H1 (cell line): Measurements from ENCODE around the gene RICTOR. TPM values are rescaled to one million over a fixed set of nuclear protein-coding genes. Genes with fewer than 3 reads are reported as not detected.

Experiments used
- CTCF ChIA-PET: fragments of 300-600 bp; sonication (Branson Sonifier 250); formaldehyde crosslinking; loops from one replicate; lab custom pipeline; 2021; ENCODE audit not compliant: partially characterized antibody; lab: Charles Lee
- POLR2A ChIA-PET: fragments of 300-600 bp; sonication (Branson Sonifier 250); formaldehyde crosslinking; loops from one replicate; lab custom pipeline; 2021; ENCODE audit warnings: inconsistent platforms; ENCODE audit not compliant: partially characterized antibody; lab: Charles Lee
- DNase-seq, 2 experiments: peaks; one replicate each; pipeline versions ENCODE4 v3.0.0 to v3.0.0-alpha.2; 2010 to 2022; ENCODE audit warnings: low spot score in 2 of 2, low read depth in 1 of 2, mixed read lengths in 1 of 2
- FAIRE-seq: peaks from 2 replicates; lab custom pipeline; 2011; peaks lifted over from hg19 to GRCh38; lab: Jason Lieb, UNC
- H2AFZ ChIP-seq: 2 replicates; pipeline ENCODE4 v1.8.1; 2012; ENCODE audit warnings: low read length, inconsistent platforms
- H2AK5ac ChIP-seq: 2 replicates; pipeline ENCODE4 v1.6.1; 2013; ENCODE audit warnings: low read depth, low read length
- H2BK120ac ChIP-seq: replicated peaks from 2 replicates; pipeline ENCODE3; 2013; ENCODE audit warnings: low read depth, low read length, inconsistent platforms
- H2BK12ac ChIP-seq: 2 replicates; pipeline ENCODE4 v1.6.1; 2013; ENCODE audit warnings: low read depth, low read length
- H2BK15ac ChIP-seq: 2 replicates; pipeline ENCODE4 v1.6.1; 2013; ENCODE audit warnings: low read length
- H2BK20ac ChIP-seq: 2 replicates; pipeline ENCODE4 v1.6.1; 2013; ENCODE audit warnings: low read length
- H2BK5ac ChIP-seq: 2 replicates; pipeline ENCODE4 v1.6.1; 2013; ENCODE audit warnings: low read depth, low read length
- H3K14ac ChIP-seq: 2 replicates; pipeline ENCODE4 v1.6.1; 2013; ENCODE audit warnings: inconsistent platforms; ENCODE audit not compliant: insufficient read length
- H3K18ac ChIP-seq: 2 replicates; pipeline ENCODE4 v1.6.1; 2013; ENCODE audit warnings: low read length; ENCODE audit errors: extremely low read depth
- H3K23ac ChIP-seq: 2 replicates; pipeline ENCODE4 v1.6.1; 2013; ENCODE audit warnings: inconsistent platforms; ENCODE audit not compliant: insufficient read length
- H3K23me2 ChIP-seq: 2 replicates; pipeline ENCODE4 v1.6.1; 2013; ENCODE audit warnings: low read depth, low read length
- H3K27ac ChIP-seq: 2 replicates; pipeline ENCODE4 v1.6.1; 2011; ENCODE audit warnings: low read depth, low read length, inconsistent platforms
- H3K27me3 ChIP-seq, 4 experiments: replicated peaks in 1 of 4; 1 replicate in 1 of 4; 2 replicates in 3 of 4; pipeline versions ENCODE4 v1.6.1 to v1.8.1; 2011 to 2013; ENCODE audit warnings: low read length in 3 of 4, mild to moderate bottlenecking in 3 of 4, inconsistent platforms in 2 of 4, mixed read lengths in 2 of 4, moderate library complexity in 1 of 4; ENCODE audit not compliant: control insufficient read depth in 3 of 4, insufficient read depth in 3 of 4; ENCODE audit errors: extremely low read depth in 1 of 4
- H3K36me3 ChIP-seq, 4 experiments: 2 replicates each; pipeline versions ENCODE4 v1.6.1 to v1.8.1; 2011 to 2013; ENCODE audit warnings: mild to moderate bottlenecking in 4 of 4, low read length in 3 of 4, moderate library complexity in 2 of 4, control low read depth in 1 of 4, inconsistent platforms in 1 of 4; ENCODE audit not compliant: insufficient read depth in 4 of 4, control insufficient read depth in 2 of 4
- H3K4ac ChIP-seq: replicated peaks from 2 replicates; pipeline ENCODE3; 2013; ENCODE audit warnings: low read length, low read depth, mixed read lengths, inconsistent platforms; ENCODE audit not compliant: insufficient read length
- H3K4me1 ChIP-seq, 4 experiments: replicated peaks in 1 of 4; 1 replicate in 1 of 4; 2 replicates in 3 of 4; pipeline versions ENCODE4 v1.6.1 to v1.8.1; 2011 to 2013; ENCODE audit warnings: low read length in 3 of 4, inconsistent platforms in 2 of 4, mixed read lengths in 1 of 4; ENCODE audit not compliant: insufficient read depth in 4 of 4, control insufficient read depth in 3 of 4
- H3K4me2 ChIP-seq, 2 experiments: 2 replicates each; pipeline versions ENCODE4 v1.6.1 to v1.8.1; 2011 to 2013; ENCODE audit warnings: low read depth in 2 of 2, low read length in 2 of 2, control low read depth in 1 of 2, inconsistent platforms in 1 of 2, mild to moderate bottlenecking in 1 of 2; ENCODE audit not compliant: insufficient read depth in 1 of 2
- H3K4me3 ChIP-seq, 4 experiments: fragments of 200-600, 300-600 bp in 1 of 4; sonication (generic), shearing (Covaris generic), sonication (Bioruptor Twin) in 1 of 4; 2 replicates each; pipeline versions ENCODE4 v1.5.1 to v1.8.1; 2011 to 2016; ENCODE audit warnings: low read length in 4 of 4, low read depth in 3 of 4, control low read depth in 2 of 4, inconsistent platforms in 2 of 4, mild to moderate bottlenecking in 2 of 4, mixed read lengths in 1 of 4, moderate library complexity in 1 of 4; ENCODE audit not compliant: insufficient read depth in 2 of 4; ENCODE audit errors: extremely low read depth in 1 of 4
- H3K56ac ChIP-seq: replicated peaks from 2 replicates; pipeline ENCODE3; 2013; ENCODE audit warnings: low read depth, mild to moderate bottlenecking, mixed read lengths, low read length, inconsistent platforms; ENCODE audit not compliant: insufficient read length
- H3K79me1 ChIP-seq: 2 replicates; pipeline ENCODE4 v1.6.1; 2013; ENCODE audit warnings: low read depth, low read length, control low read depth
- H3K79me2 ChIP-seq, 2 experiments: 2 replicates each; pipeline versions ENCODE4 v1.6.1 to v1.8.1; 2012 to 2013; ENCODE audit warnings: low read length in 2 of 2, mild to moderate bottlenecking in 2 of 2, inconsistent platforms in 1 of 2; ENCODE audit not compliant: insufficient read depth in 2 of 2, control insufficient read depth in 1 of 2
- H3K9ac ChIP-seq, 4 experiments: replicated peaks in 1 of 4; 1 replicate in 1 of 4; 2 replicates in 3 of 4; pipeline versions ENCODE4 v1.6.1 to v1.8.1; 2011 to 2013; ENCODE audit warnings: low read depth in 3 of 4, low read length in 3 of 4, control low read depth in 2 of 4, mild to moderate bottlenecking in 2 of 4, moderate library complexity in 2 of 4, inconsistent platforms in 1 of 4; ENCODE audit errors: extremely low read depth in 1 of 4
- H3K9me3 ChIP-seq, 2 experiments: 2 replicates each; pipeline versions ENCODE4 v1.6.1 to v1.8.1; 2012 to 2013; ENCODE audit warnings: mild to moderate bottlenecking in 2 of 2, moderate library complexity in 2 of 2, control low read depth in 1 of 2, inconsistent platforms in 1 of 2, low read depth in 1 of 2, low read length in 1 of 2, mixed read lengths in 1 of 2; ENCODE audit not compliant: insufficient read depth in 2 of 2
- H4K20me1 ChIP-seq, 2 experiments: replicated peaks in 1 of 2; 2 replicates each; pipeline versions ENCODE3 to v1.8.1; 2011 to 2013; ENCODE audit warnings: inconsistent platforms in 2 of 2, low read length in 2 of 2, mild to moderate bottlenecking in 1 of 2; ENCODE audit not compliant: insufficient read depth in 2 of 2, control insufficient read depth in 1 of 2
- H4K5ac ChIP-seq: 2 replicates; pipeline ENCODE4 v1.6.1; 2013; ENCODE audit warnings: low read length, low read depth, mixed read lengths, inconsistent platforms; ENCODE audit not compliant: insufficient read length
- H4K8ac ChIP-seq: 2 replicates; pipeline ENCODE4 v1.8.0; 2013; ENCODE audit warnings: mild to moderate bottlenecking, moderate library complexity, low read length, inconsistent platforms; ENCODE audit not compliant: insufficient read depth; ENCODE audit errors: extremely low read depth
- H4K91ac ChIP-seq: replicated peaks from 2 replicates; pipeline ENCODE3; 2013; ENCODE audit warnings: low read length, mixed read lengths, inconsistent platforms; ENCODE audit not compliant: insufficient read length
- SIX5 ChIP-seq: IDR thresholded peaks from 2 replicates; pipeline ENCODE4 v1.6.1; 2011; ENCODE audit warnings: mild to moderate bottlenecking, low read depth, low read length
- WGBS, 2 experiments: shearing (Covaris generic) in 1 of 2; methylation state at CpG; one replicate each; pipeline versions ENCODE4 v1.1.6 to v1.1.7; 2013 to 2015; ENCODE audit warnings: low lambda C conversion rate in 2 of 2, mixed read lengths in 2 of 2, inconsistent platforms in 1 of 2, low coverage in 1 of 2, missing lambda C conversion rate in 1 of 2; ENCODE audit not compliant: insufficient replicate concordance in 2 of 2, insufficient coverage in 1 of 2, insufficient read length in 1 of 2; ENCODE audit errors: extremely low coverage in 1 of 2, missing lambda C conversion rate in 1 of 2; 5-methylcytosine and 5-hydroxymethylcytosine counted together
- polyA plus RNA-seq, 7 experiments: library from polyadenylated mRNA; depleted of rRNA in 3 of 7; stranded (reverse) in 5 of 7; unstranded in 2 of 7; fragments of >200 nt in 5 of 7; fragments of 200-250 nt in 2 of 7; gene quantifications; 1 replicate in 5 of 7; 2 replicates in 1 of 7; 4 replicates in 1 of 7; pipeline versions ENCODE4 v1.2.1 to v1.2.3, GENCODE V29; 2011 to 2013; ENCODE audit warnings: missing spikeins in 2 of 7, mixed read lengths in 2 of 7
- total RNA-seq: library from RNA; stranded (reverse); fragmentation: NEBNext Ultra II Directional; extraction: Animal tissue kit (Norgen Biotek cat#: 25700); gene quantifications from 2 replicates; pipeline ENCODE4 v1.2.1, GENCODE V29; 2021

Gene RICTOR
- total and polyA plus RNA-seq, 2 of the 8 experiments (the other 6 are each of a cell fraction or from before 2014, with no cell fraction given), result 4.3 to 26.6 TPM

GRCh38 chr5:39079147-39079546, 4.9 kb upstream of the RICTOR start:
- no peak overlapping the region for H3K18ac ChIP-seq
- H2BK120ac ChIP-seq, result no peak overlapping the region
- no peak overlapping the region for H3K27ac ChIP-seq
- H2BK15ac ChIP-seq, result no peak overlapping the region
- no peak for TF ChIP-seq SIX5
- H2AFZ ChIP-seq, result no peak overlapping the region
- H2BK20ac ChIP-seq, result no peak overlapping the region
- ChIA-PET POLR2A (no interaction called here), CTCF (interaction anchor here (0.8 to 4.4 kb wide), 7 partner anchors 12 to 112 kb away, joined by 3 to 40 read pairs (median 4); no protein-coding TSS in a partner anchor)
- H3K79me2 ChIP-seq, result no peaks in the 10 kb centered on the region
- peaks cover 7% of the 10 kb centered on the region; the same call in 1 of the 2 replicates for H3K23me2 ChIP-seq
- DNase-seq (no peak), FAIRE-seq (no peak)
- H2AK5ac ChIP-seq, result no peak overlapping the region
- no peaks in the 10 kb centered on the region for H3K9me3 ChIP-seq
- no peaks in the 10 kb centered on the region for H3K79me1 ChIP-seq
- H3K4me3 ChIP-seq, result no peak overlapping the region
- no peak overlapping the region for H4K91ac ChIP-seq
- H3K4ac ChIP-seq, result no peak overlapping the region
- no peak overlapping the region for H2BK5ac ChIP-seq
- H2BK12ac ChIP-seq, result no peak overlapping the region
- H3K27me3 ChIP-seq, result no peaks in the 10 kb centered on the region
- H3K4me1 ChIP-seq, result no peaks in the 10 kb centered on the region
- no peaks in the 10 kb centered on the region for H4K20me1 ChIP-seq
- no peaks in the 10 kb centered on the region for H3K36me3 ChIP-seq
- H3K14ac ChIP-seq, result no peak overlapping the region
- no peak overlapping the region for H3K23ac ChIP-seq
- no peak overlapping the region for H4K5ac ChIP-seq
- H4K8ac ChIP-seq, result no peak overlapping the region
- H3K9ac ChIP-seq, result no peak overlapping the region
- no peak overlapping the region for H3K56ac ChIP-seq
- 98% methylated on average over 2 of the region's 2 CpGs; no CpG with 5 or more reads in 1 of the 2 experiments for WGBS, 2 experiments
- H3K4me2 ChIP-seq, result no peak overlapping the region
